Measurements from ENCODE around the gene TTBK2.

The TTBK2 gene

DNA sequence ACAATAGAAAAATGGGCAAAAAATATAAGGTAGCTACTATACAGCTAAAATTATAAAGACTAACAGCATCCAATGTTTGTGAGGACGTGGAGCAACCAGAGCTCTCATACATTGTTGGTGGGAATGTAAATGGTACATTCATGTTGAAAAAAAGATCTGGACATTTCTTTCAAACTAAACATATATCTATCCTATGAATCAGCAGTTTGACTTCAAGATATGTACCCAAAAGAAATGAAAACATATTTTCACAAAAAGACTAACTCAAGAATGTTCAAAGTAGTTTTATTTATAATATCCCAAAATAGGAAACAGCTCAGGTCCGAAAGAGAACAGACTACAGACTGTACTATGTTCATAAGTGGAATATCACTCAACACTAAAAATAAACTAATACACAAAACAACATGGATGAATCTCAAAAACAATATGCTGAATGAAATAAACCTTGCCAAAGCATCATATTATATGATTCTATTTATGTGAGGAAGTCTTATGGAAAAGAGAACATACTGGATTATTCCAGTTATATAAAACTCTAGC lies 8.8 kb upstream of the TTBK2 start:
- no peak overlapping the region for H3K27ac ChIP-seq
- no peaks in the 10 kb centered on the region for H3K27me3 ChIP-seq (replicated peaks)
- in situ Hi-C loops (cut with HindIII; ENCODE audit: low pct_ligation_motif_present, low sequenced_read_pairs): no loop called here
- no peak overlapping the region for H3K4me3 ChIP-seq (ENCODE audit: low read depth, low read length)
- DNase-seq: no peak
- H3K36me3 ChIP-seq (replicated peaks): no peaks in the 10 kb centered on the region
- TF ChIP-seq, protein P1, sequence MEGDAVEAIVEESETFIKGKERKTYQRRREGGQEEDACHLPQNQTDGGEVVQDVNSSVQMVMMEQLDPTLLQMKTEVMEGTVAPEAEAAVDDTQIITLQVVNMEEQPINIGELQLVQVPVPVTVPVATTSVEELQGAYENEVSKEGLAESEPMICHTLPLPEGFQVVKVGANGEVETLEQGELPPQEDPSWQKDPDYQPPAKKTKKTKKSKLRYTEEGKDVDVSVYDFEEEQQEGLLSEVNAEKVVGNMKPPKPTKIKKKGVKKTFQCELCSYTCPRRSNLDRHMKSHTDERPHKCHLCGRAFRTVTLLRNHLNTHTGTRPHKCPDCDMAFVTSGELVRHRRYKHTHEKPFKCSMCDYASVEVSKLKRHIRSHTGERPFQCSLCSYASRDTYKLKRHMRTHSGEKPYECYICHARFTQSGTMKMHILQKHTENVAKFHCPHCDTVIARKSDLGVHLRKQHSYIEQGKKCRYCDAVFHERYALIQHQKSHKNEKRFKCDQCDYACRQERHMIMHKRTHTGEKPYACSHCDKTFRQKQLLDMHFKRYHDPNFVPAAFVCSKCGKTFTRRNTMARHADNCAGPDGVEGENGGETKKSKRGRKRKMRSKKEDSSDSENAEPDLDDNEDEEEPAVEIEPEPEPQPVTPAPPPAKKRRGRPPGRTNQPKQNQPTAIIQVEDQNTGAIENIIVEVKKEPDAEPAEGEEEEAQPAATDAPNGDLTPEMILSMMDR (IDR thresholded peaks at IDR 0.05; ENCODE audit: low read depth, low read length, missing control alignments): no peak

DNA sequence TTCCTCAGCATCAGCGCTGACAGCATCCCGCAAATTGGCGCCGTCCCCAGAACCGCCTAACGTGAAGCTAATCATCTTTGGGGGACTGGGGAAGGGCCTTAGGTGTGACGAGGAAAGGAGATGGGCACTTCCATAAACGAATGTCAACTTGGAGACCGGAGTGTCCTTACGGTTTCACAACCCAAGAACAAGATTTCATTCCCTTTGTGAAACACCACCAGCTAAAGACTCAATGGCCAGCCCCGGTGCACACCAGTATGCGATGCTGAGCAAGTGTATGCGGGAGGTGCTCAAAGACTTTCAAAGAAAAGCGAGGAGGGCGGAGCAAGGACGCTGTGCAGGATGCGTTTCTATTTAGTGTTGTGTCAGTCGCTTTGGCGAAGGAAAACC lies 759 bp upstream of the TTBK2 start:
- DNase-seq: peak; percentile 7
- in situ Hi-C loops (cut with HindIII; ENCODE audit: low pct_ligation_motif_present, low sequenced_read_pairs): no loop called here
- Histone ChIP-seq H3K4me3 (ENCODE audit: low read depth, low read length) (peak overlapping the region; percentile 79), H3K27ac (no peak overlapping the region), H3K27me3 (replicated peaks) (no peaks in the 10 kb centered on the region), H3K36me3 (replicated peaks) (no peaks in the 10 kb centered on the region)
- TF ChIP-seq, protein P1 (IDR thresholded peaks at IDR 0.05; ENCODE audit: low read depth, low read length, missing control alignments): no peak

DNA sequence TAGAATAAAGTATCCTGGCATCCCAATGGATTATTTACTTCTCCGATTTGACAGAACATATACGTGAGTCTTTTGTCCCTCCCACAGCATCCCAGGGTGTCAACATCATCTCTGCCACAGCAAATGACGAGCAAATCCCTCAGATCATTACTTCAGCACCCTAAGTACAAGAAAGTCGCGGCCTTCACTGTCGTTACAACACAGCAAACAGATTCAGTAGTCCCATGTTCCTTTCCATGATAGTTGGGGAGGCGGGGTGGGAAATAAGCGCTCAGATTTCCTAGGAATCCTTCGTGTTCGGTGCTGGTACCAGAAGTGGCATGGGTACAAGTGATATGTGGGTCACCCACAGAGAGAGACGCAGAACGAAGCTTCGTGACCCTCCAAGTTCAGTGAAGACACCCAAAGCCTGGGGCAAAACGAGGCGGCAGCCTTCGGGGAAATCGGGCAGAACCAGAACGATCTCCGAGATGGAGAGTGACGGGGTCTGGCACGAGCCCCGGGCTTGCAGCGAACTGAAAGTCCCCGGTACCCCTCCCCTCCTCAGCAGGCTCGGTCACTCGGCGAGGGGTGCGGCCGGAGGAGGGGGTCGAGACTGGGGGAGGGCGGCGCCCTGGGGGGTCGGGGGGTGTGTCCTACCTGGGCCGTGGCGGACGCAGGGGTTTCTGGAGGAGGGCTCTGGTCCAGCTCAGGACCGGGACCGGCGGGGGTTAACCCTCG lies 619 bp downstream of the TTBK2 start:
- no peak overlapping the region for H3K27ac ChIP-seq
- peak overlapping the region; percentile 79 for H3K4me3 ChIP-seq (ENCODE audit: low read depth, low read length)
- in situ Hi-C loops (cut with HindIII; ENCODE audit: low pct_ligation_motif_present, low sequenced_read_pairs): no loop called here
- DNase-seq: peak; percentile 31
- TF ChIP-seq, protein P1 (IDR thresholded peaks at IDR 0.05; ENCODE audit: low read depth, low read length, missing control alignments): no peak
- H3K27me3 ChIP-seq (replicated peaks): no peaks in the 10 kb centered on the region
- H3K36me3 ChIP-seq (replicated peaks): no peaks in the 10 kb centered on the region

DNA sequence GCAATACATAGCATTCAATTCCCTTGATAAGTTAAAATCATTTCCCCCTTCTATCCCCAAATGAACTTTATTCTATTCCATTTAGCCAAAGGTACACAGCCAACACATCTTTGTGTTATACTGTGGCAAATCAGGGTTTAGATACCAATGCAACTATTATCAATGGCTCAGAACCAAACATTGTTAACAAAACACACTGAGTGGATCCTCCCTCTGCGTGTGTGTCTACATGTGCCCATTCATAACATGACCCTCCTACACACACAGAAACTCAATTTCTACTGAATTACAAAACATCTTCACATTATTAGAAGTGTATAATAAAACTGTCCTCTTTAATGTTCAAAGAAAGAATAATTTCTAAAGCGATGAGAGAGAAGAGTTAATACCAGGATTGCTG lies 1.3 kb downstream of the TTBK2 start:
- in situ Hi-C loops (cut with HindIII; ENCODE audit: low pct_ligation_motif_present, low sequenced_read_pairs): no loop called here
- Histone ChIP-seq H3K4me3 (ENCODE audit: low read depth, low read length) (peak overlapping the region; percentile 79), H3K27ac (no peak overlapping the region), H3K36me3 (replicated peaks) (no peaks in the 10 kb centered on the region), H3K27me3 (replicated peaks) (no peaks in the 10 kb centered on the region)
- TF ChIP-seq, protein P1 (IDR thresholded peaks at IDR 0.05; ENCODE audit: low read depth, low read length, missing control alignments): no peak
- DNase-seq: no peak

DNA sequence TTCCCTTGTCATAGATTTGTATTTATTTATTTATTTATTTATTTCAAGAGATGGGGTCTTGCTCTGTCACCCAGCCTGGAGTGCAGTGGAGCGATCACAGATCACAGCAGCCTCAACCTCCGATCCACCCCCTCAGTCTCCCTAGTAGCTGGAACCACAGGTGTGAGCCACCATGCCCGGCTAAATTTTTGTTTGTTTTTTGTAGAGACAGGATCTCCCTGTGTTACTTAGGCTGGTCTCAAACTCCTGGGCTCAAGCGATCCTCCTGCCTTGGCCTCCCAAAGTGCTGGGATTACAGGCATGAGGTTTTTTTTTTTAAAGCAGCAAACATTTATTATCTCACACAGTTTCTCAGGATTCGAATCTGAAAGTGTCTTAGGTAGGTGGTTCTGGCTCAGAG lies 2.5 kb downstream of the TTBK2 start:
- in situ Hi-C loops (cut with HindIII; ENCODE audit: low pct_ligation_motif_present, low sequenced_read_pairs): no loop called here
- no peak overlapping the region for H3K27ac ChIP-seq
- no peak for DNase-seq

More for the DNA sequence above, 2.5 kb downstream of the TTBK2 start:
- Histone ChIP-seq H3K4me3 (ENCODE audit: low read depth, low read length) (no peak overlapping the region), H3K36me3 (replicated peaks) (no peaks in the 10 kb centered on the region), H3K27me3 (replicated peaks) (no peaks in the 10 kb centered on the region)
- TF ChIP-seq, protein P1 (IDR thresholded peaks at IDR 0.05; ENCODE audit: low read depth, low read length, missing control alignments): no peak

All from brain microvascular endothelial cell (primary cell).